Stimulated activated CD8-positive, alpha-beta memory T cell treated with anti-CD3 and anti-CD28 coated beads, Interleukin-4, amount 100 ng/mL, for 4 hours (primary cell): ENCODE data around the gene NCOA5.

Experiments
- DNase-seq, 2 donors: peaks; one replicate each; pipeline ENCODE4 v3.0.0-alpha.2; 2020; ENCODE audit warnings: low read depth in 2 of 2, low spot score in 1 of 2

NCOA5 gene

DNA sequence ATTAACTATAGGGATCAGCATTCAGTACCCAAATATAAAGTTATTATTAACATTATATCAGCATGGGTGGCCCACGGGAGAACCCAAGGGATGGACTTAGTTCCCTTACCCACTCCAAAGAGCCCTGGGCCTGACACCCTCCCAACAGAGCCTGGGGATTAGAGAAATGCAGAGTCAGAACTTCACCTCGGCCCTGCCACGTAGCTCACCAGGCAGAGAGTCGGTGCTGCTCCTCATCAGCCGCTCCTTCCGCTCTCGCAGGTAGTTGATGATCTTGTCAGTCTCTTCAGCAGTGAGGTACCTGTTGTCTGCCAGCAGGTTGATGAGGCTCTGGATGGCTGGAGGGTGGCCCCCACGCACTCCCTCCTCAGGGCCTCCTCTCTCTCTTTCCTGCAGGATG lies 26.6 kb downstream of the NCOA5 start:
- DNase-seq, result no peak

DNA sequence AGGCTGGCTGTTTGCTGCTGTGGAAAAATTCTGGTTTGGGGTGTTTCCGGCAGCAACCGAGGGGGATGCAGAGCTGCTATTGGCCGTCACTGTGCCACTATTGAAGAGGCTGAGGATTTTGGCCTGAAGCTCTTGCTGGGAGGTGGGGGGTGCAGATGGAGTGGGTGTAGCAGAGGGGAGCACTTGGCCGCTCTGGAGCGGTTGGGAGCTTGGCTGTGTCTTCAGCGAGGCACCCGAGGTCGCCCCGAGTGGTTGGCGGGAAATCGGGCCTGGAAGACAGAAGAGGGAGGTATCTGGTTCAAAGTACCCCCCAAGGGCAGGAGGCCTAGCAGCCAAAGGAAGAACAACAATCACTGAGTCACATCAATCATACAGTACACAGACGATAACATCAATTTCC lies 27.1 kb downstream of the NCOA5 start:
- no peak for DNase-seq

DNA sequence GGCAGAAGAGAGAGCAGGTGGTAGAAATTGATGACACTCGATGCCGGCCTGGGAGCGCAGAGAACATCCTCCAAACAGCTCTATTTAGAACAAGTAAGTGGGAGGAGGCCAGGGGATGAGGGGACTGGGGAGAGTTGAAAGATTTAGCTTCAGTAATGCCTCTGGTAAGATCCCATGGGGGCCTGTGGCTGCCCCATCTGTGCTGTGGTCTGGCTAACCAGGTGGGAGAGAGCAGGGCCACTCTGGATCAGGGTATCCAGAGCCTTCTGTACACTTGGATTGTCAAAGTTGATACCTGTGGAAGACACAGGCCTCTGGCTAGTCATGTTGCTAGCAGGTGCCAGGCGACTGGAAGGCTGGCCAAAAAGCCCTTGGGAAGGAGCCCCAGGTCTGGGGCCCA lies 27.6 kb downstream of the NCOA5 start:
- DNase-seq, result no peak

DNA sequence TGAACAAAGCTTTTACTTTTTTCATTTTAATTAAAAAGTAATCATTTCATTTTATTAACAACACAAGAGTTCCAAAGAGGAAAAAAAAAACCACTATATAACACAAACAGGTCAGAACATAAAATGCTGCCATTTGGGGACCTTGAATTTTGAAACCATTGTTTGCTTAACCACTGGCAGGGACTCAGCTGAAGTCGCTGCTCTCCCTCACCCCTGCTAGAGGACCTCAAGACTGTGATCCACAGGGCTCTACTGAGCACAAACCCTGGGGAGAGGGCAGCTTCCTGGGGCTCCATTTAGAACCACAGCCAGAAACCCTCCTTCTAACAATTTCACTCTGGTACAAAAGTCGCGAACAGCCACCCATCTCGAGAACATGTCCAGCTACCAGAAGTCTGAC lies 28.8 kb downstream of the NCOA5 start:
- DNase-seq, result no peak

DNA sequence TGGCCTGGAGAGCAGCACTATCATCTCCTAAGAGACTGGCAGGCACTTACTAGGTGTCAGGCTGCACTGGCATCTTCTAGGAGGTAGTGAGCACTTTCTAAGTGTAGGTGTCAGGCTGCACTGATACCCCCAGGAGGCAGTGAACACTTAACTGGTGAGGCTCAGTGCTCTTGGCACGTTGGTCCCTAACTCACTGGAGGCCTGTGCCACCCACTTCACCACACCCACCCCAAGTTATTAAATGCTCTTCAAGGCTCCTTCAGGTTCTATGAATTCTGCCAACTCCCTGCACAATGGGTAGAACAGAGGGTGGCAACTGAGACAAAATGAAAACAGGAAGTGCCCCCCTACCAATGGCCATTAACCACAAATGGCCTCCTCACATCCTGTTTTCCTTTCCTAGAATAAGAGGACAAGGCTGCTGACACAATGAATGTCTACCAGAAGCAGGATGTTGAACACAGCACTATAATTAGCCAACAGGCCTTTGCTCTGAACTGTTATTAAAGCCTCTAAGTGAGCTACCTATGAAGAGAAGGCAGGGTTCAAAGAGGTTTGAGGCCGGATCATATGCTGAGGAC lies 29.4 kb downstream of the NCOA5 start:
- DNase-seq, result no peak

DNA sequence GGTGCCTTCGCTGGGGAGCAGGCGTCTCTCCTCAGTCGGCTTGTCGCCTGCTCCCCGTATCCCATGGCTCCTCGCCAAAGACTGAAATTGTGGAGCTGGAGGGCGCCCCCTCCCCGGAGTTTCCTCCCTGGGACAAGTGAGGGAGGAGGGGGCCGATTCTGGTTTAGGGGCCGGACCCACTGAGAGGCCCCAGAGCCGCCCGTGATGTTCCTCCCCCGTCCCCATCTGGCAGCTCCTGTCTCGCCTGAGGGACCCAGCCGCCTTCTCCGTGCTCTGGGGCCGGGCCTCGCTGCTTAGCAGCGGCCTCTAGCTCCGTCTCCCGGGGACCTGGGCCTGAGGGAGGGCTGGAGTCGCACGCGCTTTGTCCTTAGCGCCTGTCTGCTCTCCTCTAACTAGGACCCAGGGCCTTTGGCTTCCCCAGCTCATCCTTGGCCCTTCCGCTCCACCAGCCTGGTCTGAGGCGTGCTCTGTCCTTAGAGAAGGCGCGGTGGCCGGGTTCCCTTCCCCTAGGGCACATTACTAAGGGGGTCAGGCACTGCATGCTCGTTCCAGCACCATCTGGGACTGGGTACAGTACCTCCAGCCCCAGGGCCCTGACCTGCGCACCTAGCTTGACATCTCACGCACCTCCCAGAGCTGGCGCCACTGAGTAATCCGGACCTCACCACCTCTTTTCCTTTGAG lies 31.0 kb downstream of the NCOA5 start:
- DNase-seq, result no peak

DNA sequence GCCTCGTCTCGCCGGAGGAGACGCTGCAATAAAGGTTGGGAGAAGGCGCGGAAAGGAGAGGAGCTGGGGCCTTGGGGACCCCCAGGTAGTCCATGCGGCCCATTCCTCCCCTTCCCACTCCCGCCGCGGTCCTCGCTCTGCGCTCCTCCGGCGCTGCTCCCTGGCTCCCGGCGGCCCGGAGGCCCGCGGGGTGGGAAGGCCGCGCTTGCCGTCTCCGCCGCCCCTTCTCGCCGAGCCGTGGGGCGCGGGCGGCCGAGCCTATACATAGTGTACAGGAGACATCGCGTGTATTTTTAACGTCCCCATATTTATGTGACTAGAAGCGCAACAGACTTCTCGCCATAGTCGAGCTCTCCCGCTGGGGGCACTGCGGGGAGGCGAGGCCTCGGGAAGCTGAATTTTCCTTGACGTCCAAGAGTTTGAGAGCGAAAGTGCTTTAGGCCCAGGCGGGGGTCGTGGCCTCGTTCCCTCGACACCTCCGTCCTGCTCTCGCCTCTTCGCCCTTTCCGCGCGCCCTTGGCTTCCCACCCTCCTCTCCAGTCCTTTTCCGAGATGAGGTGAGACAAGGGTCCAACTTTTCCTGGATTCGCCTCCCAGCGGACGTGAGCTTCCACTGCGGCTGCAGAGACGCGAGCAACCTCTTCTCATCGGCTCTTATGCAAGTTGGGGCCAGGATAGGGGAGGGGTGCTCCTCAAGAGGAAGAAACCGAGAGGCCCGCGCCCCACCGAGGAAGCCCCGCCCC lies 31.7 kb downstream of the NCOA5 start:
- DNase-seq, result no peak

DNA sequence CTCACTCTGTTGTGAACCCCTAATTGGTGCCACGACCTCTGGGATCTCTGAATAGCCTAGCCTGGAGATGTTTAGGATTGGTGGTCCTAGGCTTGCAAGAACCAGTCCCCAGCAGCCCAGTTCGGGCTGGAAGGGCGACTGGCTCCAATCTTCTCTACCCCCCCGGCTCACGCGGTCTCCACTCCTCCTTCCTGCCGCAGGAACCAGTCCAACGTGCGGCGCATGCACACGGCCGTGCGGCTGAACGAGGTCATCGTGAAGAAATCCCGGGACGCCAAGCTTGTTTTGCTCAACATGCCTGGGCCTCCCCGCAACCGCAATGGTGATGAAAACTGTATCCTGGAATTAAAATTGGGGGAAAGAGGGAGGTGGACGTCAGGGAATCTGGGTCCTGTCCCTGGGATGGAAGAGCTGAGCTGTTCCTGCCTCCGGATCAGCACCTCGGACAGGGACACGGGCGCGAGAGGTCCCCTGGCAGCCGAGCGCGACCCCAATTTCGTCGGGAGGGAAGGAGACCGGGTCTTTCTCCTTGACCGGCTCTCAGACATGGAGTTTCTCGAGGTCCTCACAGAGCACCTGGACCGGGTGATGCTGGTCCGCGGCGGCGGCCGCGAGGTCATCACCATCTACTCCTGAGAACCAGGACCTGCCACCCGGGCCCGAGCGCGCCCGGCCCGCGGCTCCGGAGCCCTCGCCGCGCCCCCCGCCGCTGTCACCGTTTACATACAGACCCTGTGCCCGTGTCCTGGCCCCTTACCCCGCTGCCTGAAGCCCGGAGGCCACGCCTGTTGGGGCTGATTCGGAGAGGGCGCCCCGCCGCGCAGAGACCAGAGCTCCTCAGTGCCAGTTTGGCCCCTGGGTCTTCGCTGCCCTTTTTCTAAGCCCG lies 32.5 kb downstream of the NCOA5 start:
- no peak for DNase-seq

DNA sequence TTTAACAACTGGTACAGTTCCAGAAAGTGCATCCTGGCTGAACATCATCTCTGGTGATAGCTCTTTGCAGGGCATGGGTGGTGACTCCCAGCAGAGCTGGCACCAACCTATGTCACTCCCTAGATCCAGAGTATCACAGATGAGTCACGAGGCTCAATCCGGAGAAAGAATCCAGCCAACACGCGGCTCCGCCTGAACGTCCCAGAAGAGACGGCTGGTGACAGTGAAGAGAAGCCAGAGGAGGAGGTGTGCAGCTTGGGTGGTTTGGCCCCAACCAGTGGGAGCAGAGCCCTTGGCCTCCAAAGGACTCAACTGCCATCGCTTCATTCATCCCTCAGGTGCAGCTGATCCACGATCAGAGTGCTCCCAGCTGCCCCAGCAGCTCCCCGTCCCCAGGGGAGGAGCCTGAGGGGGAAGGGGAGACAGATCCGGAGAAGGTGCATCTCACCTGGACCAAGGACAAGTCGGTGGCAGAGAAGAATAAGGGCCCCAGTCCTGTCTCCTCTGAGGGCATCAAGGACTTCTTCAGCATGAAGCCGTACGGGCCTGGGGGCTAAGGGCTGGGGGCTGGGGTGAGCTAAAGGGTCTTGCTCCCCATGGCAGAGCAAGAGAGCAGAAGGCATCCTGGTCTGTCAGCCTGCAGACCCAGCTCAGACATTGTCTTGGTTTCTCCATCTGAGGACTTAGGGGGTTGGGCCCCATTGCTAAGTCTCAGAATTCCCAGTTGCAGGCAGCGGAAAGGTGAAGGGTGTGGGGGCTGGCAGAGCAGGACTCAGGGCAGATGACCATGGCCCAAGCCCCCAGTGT lies 33.5 kb downstream of the NCOA5 start:
- no peak for DNase-seq

DNA sequence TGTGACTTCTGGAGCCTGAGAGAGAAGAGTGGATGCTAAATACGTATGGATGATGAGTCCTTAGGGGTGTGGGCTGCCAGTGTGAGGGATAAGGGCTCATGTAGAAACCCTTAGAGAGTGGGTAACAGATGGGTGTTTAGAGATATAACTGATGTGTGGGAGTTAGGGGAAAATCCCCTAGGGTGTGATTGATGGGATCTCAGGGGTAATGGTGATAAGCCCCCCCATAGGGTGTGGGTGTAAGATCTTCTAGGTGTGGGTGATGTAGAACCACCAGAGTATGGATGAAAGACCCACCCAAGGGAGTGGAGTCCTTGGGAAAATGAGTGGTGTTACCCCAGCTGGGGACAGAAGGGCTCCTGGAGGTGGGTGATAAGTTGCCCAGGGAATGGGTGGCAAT lies 34.5 kb downstream of the NCOA5 start:
- DNase-seq, result no peak

DNA sequence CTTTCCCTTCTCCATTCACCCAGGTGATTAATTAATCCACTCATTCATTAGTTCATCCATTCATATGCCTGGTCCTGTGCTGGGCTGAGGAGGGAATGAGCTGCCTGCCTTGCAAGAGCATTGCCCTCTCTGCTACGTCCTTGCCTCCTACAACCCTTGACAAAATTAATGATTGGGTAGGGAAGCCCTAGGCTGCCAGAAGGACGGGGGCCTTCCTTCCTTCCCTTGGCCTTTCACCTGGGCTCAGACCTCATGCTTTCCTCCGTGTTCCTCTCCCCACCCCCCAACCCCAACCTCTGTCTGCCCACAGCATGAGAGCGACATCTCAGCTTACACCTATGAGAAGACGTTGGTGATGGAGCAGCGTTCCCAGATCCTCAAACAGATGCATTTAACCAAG lies 35.2 kb downstream of the NCOA5 start:
- DNase-seq, result no peak

DNA sequence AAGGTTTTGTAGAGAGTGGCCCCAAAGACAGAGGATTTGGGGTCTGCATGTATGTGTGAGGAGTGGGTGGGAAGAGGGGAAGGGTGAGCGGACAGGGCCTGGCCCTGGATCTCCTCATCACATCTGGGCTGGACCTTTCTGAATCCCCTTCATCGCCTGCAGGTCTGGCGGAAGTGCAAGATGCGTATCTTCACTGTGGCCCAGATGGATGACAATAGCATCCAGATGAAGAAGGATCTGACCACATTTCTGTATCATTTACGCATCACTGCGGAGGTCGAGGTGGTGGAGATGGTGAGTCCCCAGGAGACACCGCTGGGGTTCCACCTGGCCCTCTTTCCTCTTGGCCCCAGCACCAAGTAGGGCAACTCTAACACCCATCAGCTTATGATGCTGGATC lies 36.3 kb downstream of the NCOA5 start:
- no peak for DNase-seq

DNA sequence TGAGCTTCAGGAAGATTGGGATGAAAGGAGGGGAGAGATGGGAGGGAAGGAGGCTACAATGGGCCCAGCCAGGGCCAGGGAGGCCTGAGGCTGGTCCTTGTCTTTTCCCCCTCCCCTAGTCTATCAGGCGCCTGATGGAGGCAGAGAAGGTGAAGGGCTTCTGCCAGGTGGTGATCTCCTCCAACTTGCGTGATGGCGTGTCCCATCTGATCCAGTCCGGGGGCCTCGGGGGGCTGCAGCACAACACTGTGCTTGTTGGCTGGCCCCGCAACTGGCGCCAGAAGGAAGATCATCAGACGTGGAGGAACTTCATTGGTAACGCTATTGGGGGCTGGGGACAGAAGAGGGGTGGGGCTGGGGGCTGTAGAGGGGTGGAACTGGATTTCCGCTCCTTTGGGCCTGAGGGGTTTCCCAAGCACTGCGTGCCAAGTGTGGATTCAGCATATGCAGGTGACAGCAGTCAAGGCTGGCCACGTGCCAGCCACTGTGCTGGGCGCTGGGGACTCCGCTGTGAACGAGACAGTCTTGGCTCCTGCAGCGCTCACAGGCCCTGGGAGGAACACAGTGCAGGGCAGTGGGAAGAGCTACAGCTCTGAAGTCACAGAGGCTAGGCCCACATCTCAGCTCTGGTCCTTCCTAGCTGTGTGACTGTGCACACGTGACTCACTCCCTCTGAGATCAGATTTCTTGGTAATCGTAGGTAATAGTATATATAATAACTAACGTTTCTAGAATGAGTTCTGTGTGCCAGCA lies 38.0 kb downstream of the NCOA5 start:
- no peak for DNase-seq

DNA sequence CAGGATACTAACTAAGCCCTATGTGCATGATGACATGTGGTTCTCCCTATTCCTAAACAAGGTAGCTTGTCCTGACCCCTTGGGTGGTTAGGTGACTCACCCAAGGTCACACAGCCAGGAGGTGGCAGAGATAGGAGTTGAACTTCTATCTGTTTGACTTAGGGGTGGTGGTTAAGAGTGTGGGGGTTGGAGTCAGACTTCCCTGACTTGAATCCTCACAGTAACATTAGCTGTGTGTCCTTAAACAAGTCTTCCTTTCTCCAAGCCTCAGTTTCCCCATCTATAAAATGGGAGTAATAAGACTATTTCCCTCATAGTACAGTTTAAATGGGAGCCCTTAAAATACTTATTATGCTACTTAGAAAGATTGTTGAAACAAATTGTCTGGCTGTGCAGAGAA lies 38.9 kb downstream of the NCOA5 start:
- no peak for DNase-seq

DNA sequence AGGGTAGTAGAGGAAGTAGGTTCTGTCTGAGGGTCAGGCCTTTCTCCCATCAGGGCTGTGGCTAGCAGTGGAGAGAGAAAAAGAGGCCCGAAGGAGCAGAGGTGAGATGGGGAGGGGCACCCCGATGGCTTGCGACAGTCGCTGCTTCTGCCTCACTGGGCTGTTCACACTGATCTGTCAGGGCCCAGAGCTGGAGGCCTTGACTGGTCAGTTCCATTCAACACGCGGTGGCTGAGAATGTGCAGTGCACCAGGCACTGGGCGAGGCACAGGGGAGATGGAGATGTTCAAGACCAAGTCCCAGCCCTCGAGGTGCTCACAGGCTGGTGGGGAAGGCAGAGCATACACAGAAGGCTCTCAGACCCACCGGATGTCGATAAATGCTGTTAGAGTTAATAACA lies 39.3 kb downstream of the NCOA5 start:
- DNase-seq, result no peak

DNA sequence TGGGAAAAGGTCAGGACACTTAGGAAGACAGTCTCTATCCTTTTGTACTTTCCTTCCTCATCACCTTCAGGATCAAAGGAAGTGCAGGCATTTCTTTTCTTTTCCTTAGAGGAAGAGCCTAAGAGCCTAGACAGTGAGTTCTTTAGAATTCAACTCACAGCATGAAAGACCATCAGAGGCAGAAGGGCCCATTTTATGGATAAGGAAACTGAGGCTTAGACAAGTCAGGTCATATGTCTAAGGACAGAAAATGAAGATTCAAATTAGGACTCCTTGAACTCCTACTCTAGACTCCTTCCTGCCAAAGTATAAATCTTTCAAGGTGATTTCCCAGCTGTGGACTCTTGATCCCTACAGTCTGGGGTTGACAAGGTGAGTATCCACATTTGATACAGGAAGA lies 39.9 kb downstream of the NCOA5 start:
- DNase-seq, result no peak

DNA sequence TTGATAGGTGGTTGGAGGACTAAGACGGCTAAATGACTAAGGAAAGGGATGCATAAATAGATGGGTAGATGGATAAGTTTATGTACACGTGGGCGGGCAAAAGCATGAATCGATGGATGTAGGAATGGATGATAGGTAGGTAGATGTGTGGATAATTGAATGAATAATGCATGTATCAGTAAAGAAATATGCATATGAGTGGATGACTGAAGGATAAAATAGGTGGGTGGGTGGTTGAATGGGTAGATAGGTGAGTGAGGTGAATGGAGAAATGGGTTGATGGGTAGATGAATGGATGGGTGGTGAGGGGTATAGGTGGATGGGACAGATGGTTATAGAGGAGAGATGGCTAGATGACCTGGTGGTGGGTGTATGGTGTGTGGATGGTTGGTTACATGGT lies 40.6 kb downstream of the NCOA5 start:
- no peak for DNase-seq

DNA sequence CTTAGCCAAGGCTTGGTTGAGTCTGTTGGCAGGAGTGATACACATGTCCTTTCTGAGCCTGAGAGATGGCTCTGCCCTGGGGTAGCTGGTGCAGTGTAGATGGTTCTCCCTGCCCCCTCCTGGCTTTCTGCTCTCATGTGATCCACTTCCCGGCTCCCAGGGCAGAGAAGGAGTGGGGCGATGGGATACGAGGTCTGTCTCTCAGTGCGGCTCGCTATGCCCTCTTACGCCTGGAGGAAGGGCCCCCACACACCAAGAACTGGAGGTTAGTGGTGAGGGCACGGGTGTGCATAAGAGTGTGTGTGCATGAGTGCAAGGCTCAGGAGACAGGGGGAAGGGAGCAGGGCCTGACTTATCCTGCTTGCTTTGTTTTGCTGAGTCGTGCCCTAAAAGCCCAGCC lies 41.9 kb downstream of the NCOA5 start:
- DNase-seq, result no peak

DNA sequence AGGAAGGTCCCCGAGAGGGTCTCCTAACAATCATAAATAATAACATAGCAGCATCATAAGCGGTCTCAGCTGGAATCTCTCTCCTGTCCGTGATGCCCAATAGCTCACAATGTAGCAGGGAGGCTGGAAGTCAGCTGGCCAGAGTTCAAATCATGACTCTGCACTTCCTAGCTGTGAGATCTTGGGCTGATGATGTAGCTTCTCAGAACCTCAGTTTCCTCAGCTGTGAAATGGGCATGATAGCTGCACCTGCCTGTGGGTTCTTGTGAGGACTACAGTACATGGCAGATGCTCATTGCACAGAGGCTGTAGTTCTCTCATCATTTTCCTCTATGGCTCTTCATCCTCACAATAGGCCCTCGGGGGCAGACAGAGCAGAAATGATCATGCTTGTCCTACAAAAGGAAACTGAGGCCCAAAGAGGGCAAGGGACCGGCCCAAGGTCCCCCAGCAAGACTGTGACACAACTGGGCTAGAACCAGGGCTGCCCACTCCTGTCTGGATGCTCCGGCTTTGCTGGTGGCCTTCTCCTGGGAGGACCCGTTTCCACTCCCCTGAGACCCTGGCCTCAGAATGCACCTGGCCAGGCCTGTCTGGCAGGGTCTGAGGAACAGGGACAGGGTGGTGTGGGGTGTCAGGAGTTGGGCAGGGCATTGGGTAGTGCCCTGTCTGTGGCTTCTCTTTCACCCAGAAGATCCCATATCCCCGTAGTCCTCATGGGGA lies 43.0 kb downstream of the NCOA5 start:
- no peak for DNase-seq

DNA sequence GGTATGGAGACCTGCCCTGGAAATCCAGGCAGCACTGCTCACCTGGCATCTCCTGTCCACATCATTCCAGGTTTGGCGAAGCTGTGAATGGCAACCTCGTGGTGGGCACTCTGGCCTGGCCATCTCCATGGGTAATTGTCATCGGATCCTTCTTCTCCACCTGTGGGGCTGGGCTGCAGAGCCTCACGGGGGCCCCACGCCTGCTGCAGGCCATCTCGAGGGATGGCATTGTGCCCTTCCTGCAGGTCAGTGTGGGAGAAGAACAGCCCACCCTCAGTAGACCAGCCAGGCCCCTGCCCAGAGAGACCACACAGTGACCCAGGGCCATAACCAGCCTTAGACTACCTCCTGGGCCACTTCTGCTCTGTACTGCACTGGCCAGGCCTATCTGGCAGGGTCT lies 44.9 kb downstream of the NCOA5 start:
- DNase-seq, result no peak
